HepG2 (cell line): ENCODE results near the gene FBLN7. TPM values are rescaled to one million over a fixed set of nuclear protein-coding genes. Genes with fewer than 3 reads are reported as not detected.

Experiments
- ATAC-seq: fragments of 200-7000 bp; cut with Tn5 transposase; 3 replicates; pipeline ENCODE4 v1.9.1; 2020; ENCODE audit warnings: mild to moderate bottlenecking, moderate library complexity
- BruUV-seq: library from RNA; stranded (reverse); fragments of 400-500 nt; replicated peaks from 2 replicates; lab custom pipeline; 2021; lab: Mats Ljungman, UMichigan
- CTCF ChIA-PET: fragments of 300-600 bp; formaldehyde crosslinking; extraction: SDS; loops from one replicate; lab custom pipeline; 2021; ENCODE audit warnings: low total read pairs, inconsistent platforms, low intra/inter-chr PET ratio; lab: Yijun Ruan, JAX
- POLR2A ChIA-PET: fragments of 350-600 bp; sonication (Branson Sonifier 250); formaldehyde crosslinking; loops from one replicate; lab custom pipeline; 2020; ENCODE audit warnings: antibody characterized with exemption, inconsistent platforms; lab: Yijun Ruan, JAX
- DNase-seq: peaks from one replicate; pipeline ENCODE4 v3.0.0-alpha.2; 2015; ENCODE audit warnings: low spot score
- FAIRE-seq: peaks from 3 replicates; lab custom pipeline; 2011; peaks lifted over from hg19 to GRCh38; lab: Jason Lieb, UNC
- H2AFZ ChIP-seq: one replicate; pipeline ENCODE4 v1.6.1; 2011; ENCODE audit warnings: low read length, inconsistent platforms
- H3K27ac ChIP-seq: fragments of 300-600 bp; 3 replicates; pipeline ENCODE4 v1.8.0; 2011; ENCODE audit warnings: mixed run types, mild to moderate bottlenecking, mixed read lengths, low read length, inconsistent platforms; ENCODE audit not compliant: insufficient read depth; ENCODE audit errors: extremely low read length
- H3K27me3 ChIP-seq, 2 experiments: fragments of 200-600 bp in 1 of 2; 2 replicates in 1 of 2; 3 replicates in 1 of 2; pipeline versions ENCODE4 v1.6.0 to v1.8.0; 2011; ENCODE audit warnings: low read length in 2 of 2, mild to moderate bottlenecking in 2 of 2, moderate library complexity in 2 of 2, inconsistent platforms in 1 of 2; ENCODE audit not compliant: insufficient read depth in 2 of 2, control insufficient read depth in 1 of 2
- H3K36me3 ChIP-seq, 2 experiments: fragments of 200-600 bp in 1 of 2; replicated peaks in 1 of 2; 2 replicates in 1 of 2; 3 replicates in 1 of 2; pipeline versions ENCODE4 v1.5.1 to v1.8.0; 2011; ENCODE audit warnings: low read length in 2 of 2, inconsistent platforms in 1 of 2; ENCODE audit not compliant: insufficient read depth in 2 of 2, control insufficient read depth in 1 of 2
- H3K4me1 ChIP-seq: 2 replicates; pipeline ENCODE4 v1.5.1; 2012; ENCODE audit warnings: low read length, inconsistent platforms; ENCODE audit not compliant: insufficient read depth
- H3K4me2 ChIP-seq: 2 replicates; pipeline ENCODE4 v1.6.0; 2011; ENCODE audit warnings: low read depth, low read length, inconsistent platforms
- H3K4me3 ChIP-seq, 3 experiments: fragments of 200-600 bp in 1 of 3; sonication (generic), shearing (Covaris generic) in 1 of 3; replicated peaks in 1 of 3; 2 replicates each; pipeline ENCODE4 v1.5.1; 2011 to 2016; ENCODE audit warnings: low read length in 3 of 3, inconsistent platforms in 2 of 3, low read depth in 2 of 3, mild to moderate bottlenecking in 2 of 3, control low read depth in 1 of 3, mixed read lengths in 1 of 3; ENCODE audit not compliant: insufficient read depth in 1 of 3
- H3K79me2 ChIP-seq: one replicate; pipeline ENCODE4 v1.6.1; 2011; ENCODE audit warnings: low read length, inconsistent platforms; ENCODE audit not compliant: insufficient read depth
- H3K9ac ChIP-seq: 2 replicates; pipeline ENCODE4 v1.6.0; 2011; ENCODE audit warnings: mild to moderate bottlenecking, low read depth, low read length, inconsistent platforms; ENCODE audit not compliant: insufficient read depth
- H3K9me3 ChIP-seq: 2 replicates; pipeline ENCODE4 v1.5.1; 2012; ENCODE audit warnings: mild to moderate bottlenecking, low read length
- H4K20me1 ChIP-seq: 2 replicates; pipeline ENCODE4 v1.6.0; 2011; ENCODE audit warnings: inconsistent platforms, mild to moderate bottlenecking, low read length, moderate library complexity; ENCODE audit not compliant: insufficient read depth
- EHMT2 ChIP-seq: fragments of 200-600 bp; sonication (generic); IDR thresholded peaks from 2 replicates; pipeline ENCODE4 v1.7.0; 2017; ENCODE audit warnings: antibody characterized with exemption, low read depth, low read length, borderline replicate concordance
- STAG1 ChIP-seq: sonication (generic); formaldehyde crosslinking; IDR thresholded peaks from 2 replicates; pipeline ENCODE4 v1.4.0; 2020; ENCODE audit warnings: missing genetic modification reagents
- ZNF432 ChIP-seq: sonication (generic); formaldehyde crosslinking; IDR thresholded peaks from 2 replicates; pipeline ENCODE4 v1.5.0; 2020; ENCODE audit warnings: missing genetic modification reagents, mild to moderate bottlenecking, borderline replicate concordance
- WGBS: methylation state at CpG from one replicate; pipeline ENCODE4 v1.1.6; 2017; ENCODE audit warnings: low lambda C conversion rate; 5-methylcytosine and 5-hydroxymethylcytosine counted together
- in situ Hi-C: cut with HindIII; loops from 2 replicates; pipeline ENCODE4 v1.10.0; 2017; ENCODE audit warnings: low pct_unique_long_range_greater_than_20kb; ENCODE audit not compliant: extremely low pct_ligation_motif_present
- intact Hi-C: fragments of 100-400 bp; cut with micrococcal nuclease; formaldehyde crosslinking; loops from one replicate; pipeline ENCODE4 v1.10.0; 2022; ENCODE audit not compliant: unreplicated experiment
- polyA plus RNA-seq, 8 experiments: library from polyadenylated mRNA; depleted of rRNA in 3 of 8; stranded (reverse) in 7 of 8; unstranded in 1 of 8; fragments of >200 nt; fragmentation: Illumina TruSeq in 4 of 8; extraction: Trizol in 4 of 8; gene quantifications; 2 replicates each; pipeline versions ENCODE4 v1.2.1 to v1.2.3, GENCODE V29; 2011 to 2016; ENCODE audit warnings: low read depth in 4 of 8, missing spikeins in 1 of 8, mixed read lengths in 1 of 8; ENCODE audit not compliant: insufficient read depth in 1 of 8
- total RNA-seq, 5 experiments: library from RNA; depleted of rRNA; stranded (reverse); fragments of >200 nt; fragmentation: Illumina TruSeq; extraction: Trizol; gene quantifications; 2 replicates each; pipeline ENCODE4 v1.2.3, GENCODE V29; 2016; ENCODE audit warnings: low read depth in 1 of 5
- TF ChIP-seq, protein P1 (sequence below): sonication (generic); formaldehyde crosslinking; conservative IDR thresholded peaks from 2 replicates; pipeline ENCODE4 v1.4.0; 2020; ENCODE audit warnings: missing genetic modification reagents
- TF ChIP-seq, protein P2 (sequence below): sonication (generic); formaldehyde crosslinking; IDR thresholded peaks from 2 replicates; pipeline ENCODE4 v1.9.0; 2021; ENCODE audit warnings: missing genetic modification reagents, borderline replicate concordance
- TF ChIP-seq, protein P3 (sequence below): sonication (generic); formaldehyde crosslinking; IDR thresholded peaks from 2 replicates; pipeline ENCODE4 v1.5.0; 2020; ENCODE audit warnings: missing genetic modification reagents
- TF ChIP-seq, protein P4 (sequence below): sonication (generic); formaldehyde crosslinking; IDR thresholded peaks from 2 replicates; pipeline ENCODE4 v1.5.0; 2020; ENCODE audit warnings: mild to moderate bottlenecking, missing genetic modification reagents

FBLN7 gene
- total and polyA plus RNA-seq, 2 of the 13 experiments (the other 11 are each of a cell fraction or from before 2014, with no cell fraction given) = 1.4 to 2.3 TPM

- TF ChIP-seq, protein P1, sequence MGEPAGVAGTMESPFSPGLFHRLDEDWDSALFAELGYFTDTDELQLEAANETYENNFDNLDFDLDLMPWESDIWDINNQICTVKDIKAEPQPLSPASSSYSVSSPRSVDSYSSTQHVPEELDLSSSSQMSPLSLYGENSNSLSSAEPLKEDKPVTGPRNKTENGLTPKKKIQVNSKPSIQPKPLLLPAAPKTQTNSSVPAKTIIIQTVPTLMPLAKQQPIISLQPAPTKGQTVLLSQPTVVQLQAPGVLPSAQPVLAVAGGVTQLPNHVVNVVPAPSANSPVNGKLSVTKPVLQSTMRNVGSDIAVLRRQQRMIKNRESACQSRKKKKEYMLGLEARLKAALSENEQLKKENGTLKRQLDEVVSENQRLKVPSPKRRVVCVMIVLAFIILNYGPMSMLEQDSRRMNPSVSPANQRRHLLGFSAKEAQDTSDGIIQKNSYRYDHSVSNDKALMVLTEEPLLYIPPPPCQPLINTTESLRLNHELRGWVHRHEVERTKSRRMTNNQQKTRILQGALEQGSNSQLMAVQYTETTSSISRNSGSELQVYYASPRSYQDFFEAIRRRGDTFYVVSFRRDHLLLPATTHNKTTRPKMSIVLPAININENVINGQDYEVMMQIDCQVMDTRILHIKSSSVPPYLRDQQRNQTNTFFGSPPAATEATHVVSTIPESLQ (CRISPR knock-in tag) = no peak
- TF ChIP-seq ZNF432 (CRISPR knock-in tag) = no peak
- no peak for TF ChIP-seq STAG1
- TF ChIP-seq, protein P2, sequence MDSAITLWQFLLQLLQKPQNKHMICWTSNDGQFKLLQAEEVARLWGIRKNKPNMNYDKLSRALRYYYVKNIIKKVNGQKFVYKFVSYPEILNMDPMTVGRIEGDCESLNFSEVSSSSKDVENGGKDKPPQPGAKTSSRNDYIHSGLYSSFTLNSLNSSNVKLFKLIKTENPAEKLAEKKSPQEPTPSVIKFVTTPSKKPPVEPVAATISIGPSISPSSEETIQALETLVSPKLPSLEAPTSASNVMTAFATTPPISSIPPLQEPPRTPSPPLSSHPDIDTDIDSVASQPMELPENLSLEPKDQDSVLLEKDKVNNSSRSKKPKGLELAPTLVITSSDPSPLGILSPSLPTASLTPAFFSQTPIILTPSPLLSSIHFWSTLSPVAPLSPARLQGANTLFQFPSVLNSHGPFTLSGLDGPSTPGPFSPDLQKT (CRISPR knock-in tag) = no peak
Observed at GRCh38 chr2:112092286-112093041, 45.7 kb upstream of the FBLN7 start (continued).

- H3K27ac ChIP-seq = no peak overlapping the region
- 95% methylated on average over 1 of the region's 1 CpG for WGBS
- no peak for FAIRE-seq
- H3K27me3 ChIP-seq = no peaks in the 10 kb centered on the region
- no peak overlapping the region for H3K4me3 ChIP-seq
- ChIA-PET POLR2A (no interaction called here), CTCF (no interaction called here)
- H3K9me3 ChIP-seq = no peaks in the 10 kb centered on the region
- BruUV-seq = no TSS peak
- no peak overlapping the region for H3K9ac ChIP-seq
- no peak for DNase-seq
- no peaks in the 10 kb centered on the region for H3K4me1 ChIP-seq
- no peak for TF ChIP-seq EHMT2
- TF ChIP-seq, protein P3, sequence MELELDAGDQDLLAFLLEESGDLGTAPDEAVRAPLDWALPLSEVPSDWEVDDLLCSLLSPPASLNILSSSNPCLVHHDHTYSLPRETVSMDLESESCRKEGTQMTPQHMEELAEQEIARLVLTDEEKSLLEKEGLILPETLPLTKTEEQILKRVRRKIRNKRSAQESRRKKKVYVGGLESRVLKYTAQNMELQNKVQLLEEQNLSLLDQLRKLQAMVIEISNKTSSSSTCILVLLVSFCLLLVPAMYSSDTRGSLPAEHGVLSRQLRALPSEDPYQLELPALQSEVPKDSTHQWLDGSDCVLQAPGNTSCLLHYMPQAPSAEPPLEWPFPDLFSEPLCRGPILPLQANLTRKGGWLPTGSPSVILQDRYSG (CRISPR knock-in tag) = no peak
- TF ChIP-seq, protein P4, sequence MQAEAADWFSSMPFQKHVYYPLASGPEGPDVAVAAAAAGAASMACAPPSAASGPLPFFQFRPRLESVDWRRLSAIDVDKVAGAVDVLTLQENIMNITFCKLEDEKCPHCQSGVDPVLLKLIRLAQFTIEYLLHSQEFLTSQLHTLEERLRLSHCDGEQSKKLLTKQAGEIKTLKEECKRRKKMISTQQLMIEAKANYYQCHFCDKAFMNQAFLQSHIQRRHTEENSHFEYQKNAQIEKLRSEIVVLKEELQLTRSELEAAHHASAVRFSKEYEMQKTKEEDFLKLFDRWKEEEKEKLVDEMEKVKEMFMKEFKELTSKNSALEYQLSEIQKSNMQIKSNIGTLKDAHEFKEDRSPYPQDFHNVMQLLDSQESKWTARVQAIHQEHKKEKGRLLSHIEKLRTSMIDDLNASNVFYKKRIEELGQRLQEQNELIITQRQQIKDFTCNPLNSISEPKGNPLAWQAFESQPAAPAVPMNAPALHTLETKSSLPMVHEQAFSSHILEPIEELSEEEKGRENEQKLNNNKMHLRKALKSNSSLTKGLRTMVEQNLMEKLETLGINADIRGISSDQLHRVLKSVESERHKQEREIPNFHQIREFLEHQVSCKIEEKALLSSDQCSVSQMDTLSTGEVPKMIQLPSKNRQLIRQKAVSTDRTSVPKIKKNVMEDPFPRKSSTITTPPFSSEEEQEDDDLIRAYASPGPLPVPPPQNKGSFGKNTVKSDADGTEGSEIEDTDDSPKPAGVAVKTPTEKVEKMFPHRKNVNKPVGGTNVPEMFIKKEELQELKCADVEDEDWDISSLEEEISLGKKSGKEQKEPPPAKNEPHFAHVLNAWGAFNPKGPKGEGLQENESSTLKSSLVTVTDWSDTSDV (CRISPR knock-in tag) = no peak
- in situ Hi-C loops = no loop called here
- intact Hi-C loops = no loop called here
- no peak overlapping the region for H2AFZ ChIP-seq
- peaks cover 15 to 44% of the 10 kb centered on the region in 2 experiments for H3K36me3 ChIP-seq
- H4K20me1 ChIP-seq = no peaks in the 10 kb centered on the region
- ATAC-seq = no peak
- H3K4me2 ChIP-seq = no peak overlapping the region
- peaks cover 3% of the 10 kb centered on the region for H3K79me2 ChIP-seq
Observed at GRCh38 chr2:112093216-112093615, 45.0 kb upstream of the FBLN7 start.
